NT2/D1 (cell line): ENCODE results near the gene ATP11C.
"Not testable (repeated sequence)": the region's sequence is repeated elsewhere in the genome, so short reads cannot be mapped to it uniquely, and the experiment has no call there.

Source experiments
- DNase-seq: peaks from one replicate; pipeline ENCODE4 v3.0.0-alpha.2; 2011; ENCODE audit warnings: low read depth, low spot score
- H3K27me3 ChIP-seq: 2 replicates; pipeline ENCODE4 v1.6.0; 2011; ENCODE audit warnings: mild to moderate bottlenecking; ENCODE audit not compliant: insufficient read length, insufficient read depth
- H3K36me3 ChIP-seq: 2 replicates; pipeline ENCODE4 v1.6.1; 2011; ENCODE audit warnings: mild to moderate bottlenecking, low read length, mixed read lengths; ENCODE audit not compliant: insufficient read depth, insufficient read length
- H3K4me1 ChIP-seq: 2 replicates; pipeline ENCODE4 v1.5.1; 2011; ENCODE audit not compliant: insufficient read depth, insufficient read length
- H3K4me3 ChIP-seq: 2 replicates; pipeline ENCODE4 v1.5.1; 2011; ENCODE audit warnings: low read depth; ENCODE audit not compliant: insufficient read length
- H3K9ac ChIP-seq: 2 replicates; pipeline ENCODE4 v1.6.0; 2011; ENCODE audit warnings: low read depth; ENCODE audit not compliant: insufficient read length
- H3K9me3 ChIP-seq: 2 replicates; pipeline ENCODE4 v1.5.1; 2011; ENCODE audit warnings: mild to moderate bottlenecking, low read length; ENCODE audit not compliant: insufficient read depth
- SUZ12 ChIP-seq: IDR thresholded peaks from 2 replicates; pipeline ENCODE4 v1.6.1; 2011; ENCODE audit not compliant: insufficient read length, insufficient read depth; ENCODE audit errors: extremely low read depth
- YY1 ChIP-seq: IDR thresholded peaks from 2 replicates; pipeline ENCODE4 v1.6.1; 2011; ENCODE audit not compliant: insufficient read length, insufficient read depth
- ZNF274 ChIP-seq: IDR thresholded peaks from 2 replicates; pipeline ENCODE4 v1.6.1; 2011; ENCODE audit warnings: mild to moderate bottlenecking, low read depth, low read length

ATP11C gene

DNA sequence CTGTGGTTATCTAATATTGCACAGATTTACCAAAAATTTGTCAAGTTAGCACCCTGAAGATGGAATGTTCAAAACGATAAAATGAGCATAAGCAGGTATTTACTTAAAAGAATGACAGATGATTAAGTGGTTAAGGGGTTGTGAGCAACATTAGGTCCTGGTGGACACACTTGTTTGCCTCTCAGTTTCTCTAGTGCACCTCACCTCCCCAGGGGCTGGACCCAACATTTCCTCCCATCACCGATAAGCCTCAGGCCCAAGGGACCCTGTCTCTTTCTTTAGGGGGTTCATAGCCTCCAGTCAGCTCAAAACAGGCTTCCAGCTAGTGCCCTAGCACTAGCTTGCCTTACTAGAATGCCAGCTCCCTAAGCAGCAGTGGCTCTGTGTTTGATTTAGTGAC lies 88.0 kb downstream of the ATP11C start:
- no peak overlapping the region for H3K4me3 ChIP-seq
- no peak overlapping the region for H3K9ac ChIP-seq
- H3K27me3 ChIP-seq, result no peaks in the 10 kb centered on the region
- H3K36me3 ChIP-seq, result no peaks in the 10 kb centered on the region
- no peak for DNase-seq
- TF ChIP-seq SUZ12 (no peak), YY1 (no peak), ZNF274 (no peak)
- H3K9me3 ChIP-seq, result no peaks in the 10 kb centered on the region
- H3K4me1 ChIP-seq, result no peaks in the 10 kb centered on the region

DNA sequence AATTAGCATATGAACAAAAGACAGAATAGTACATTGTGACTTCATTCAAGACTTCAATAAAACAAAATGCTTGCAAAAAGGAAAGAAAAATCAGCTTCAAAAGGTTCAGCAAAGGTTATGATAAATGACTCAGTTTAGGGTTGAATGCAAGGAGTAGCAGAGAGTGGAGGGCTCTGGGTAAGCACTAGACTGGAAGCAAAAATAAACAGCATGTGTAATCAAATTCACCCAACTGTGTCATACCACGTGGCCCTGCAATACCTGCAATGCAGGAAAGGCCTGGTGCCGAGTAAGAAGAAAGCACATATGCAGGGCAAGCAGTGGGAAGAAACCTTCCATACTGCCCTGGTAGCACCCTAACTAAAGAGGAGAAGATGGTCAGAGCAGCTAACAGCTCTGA lies 88.7 kb downstream of the ATP11C start:
- Histone ChIP-seq H3K27me3 (no peaks in the 10 kb centered on the region), H3K36me3 (no peaks in the 10 kb centered on the region), H3K9ac (no peak overlapping the region), H3K4me1 (no peaks in the 10 kb centered on the region), H3K4me3 (no peak overlapping the region), H3K9me3 (no peaks in the 10 kb centered on the region)
- TF ChIP-seq SUZ12 (no peak), YY1 (no peak), ZNF274 (no peak)
- DNase-seq, result no peak

DNA sequence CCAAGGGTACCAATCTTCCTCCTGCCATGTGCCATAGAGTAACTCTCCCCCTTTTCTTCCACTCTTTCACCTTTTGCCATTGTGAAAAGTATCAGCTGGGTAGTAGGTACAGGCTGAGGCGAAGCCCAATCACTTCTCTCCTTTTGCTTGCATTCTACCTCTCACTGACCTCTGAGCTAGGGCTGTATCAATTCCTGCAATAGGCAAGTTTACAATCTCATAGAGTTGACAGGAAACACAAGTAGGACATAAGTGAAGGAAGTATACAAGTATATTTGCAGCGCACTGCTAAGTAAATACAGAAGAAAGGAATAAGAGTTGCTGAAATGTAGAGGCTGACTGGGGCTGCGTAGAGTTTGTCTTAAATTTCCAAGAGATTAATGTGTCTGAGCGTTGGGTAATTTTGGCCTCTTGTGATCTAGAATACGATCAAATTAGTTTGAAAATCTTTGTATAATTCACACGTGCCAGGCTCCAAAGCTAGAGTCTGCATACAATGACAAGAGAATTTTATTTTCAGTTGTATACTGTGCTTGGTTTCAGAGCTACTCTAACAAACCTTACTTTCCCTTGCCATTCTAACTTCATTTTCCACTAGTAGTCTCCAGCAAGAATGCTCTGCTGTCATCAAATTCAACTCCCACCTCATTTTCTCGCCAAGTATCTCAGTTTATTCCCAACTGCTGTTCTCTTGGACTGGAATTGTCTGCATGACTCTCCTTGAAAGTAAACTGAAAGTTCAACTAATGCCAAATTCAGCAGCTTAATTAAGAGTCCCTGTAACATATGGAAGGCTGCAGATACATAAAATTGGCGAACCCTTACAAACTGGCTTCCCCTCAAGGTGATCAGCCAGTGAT lies 90.3 kb downstream of the ATP11C start:
- Histone ChIP-seq H3K4me1 (no peaks in the 10 kb centered on the region), H3K9ac (no peak overlapping the region), H3K27me3 (no peaks in the 10 kb centered on the region), H3K36me3 (no peaks in the 10 kb centered on the region), H3K4me3 (no peak overlapping the region), H3K9me3 (no peaks in the 10 kb centered on the region)
- TF ChIP-seq SUZ12 (no peak), YY1 (no peak), ZNF274 (no peak)
- DNase-seq, result no peak

DNA sequence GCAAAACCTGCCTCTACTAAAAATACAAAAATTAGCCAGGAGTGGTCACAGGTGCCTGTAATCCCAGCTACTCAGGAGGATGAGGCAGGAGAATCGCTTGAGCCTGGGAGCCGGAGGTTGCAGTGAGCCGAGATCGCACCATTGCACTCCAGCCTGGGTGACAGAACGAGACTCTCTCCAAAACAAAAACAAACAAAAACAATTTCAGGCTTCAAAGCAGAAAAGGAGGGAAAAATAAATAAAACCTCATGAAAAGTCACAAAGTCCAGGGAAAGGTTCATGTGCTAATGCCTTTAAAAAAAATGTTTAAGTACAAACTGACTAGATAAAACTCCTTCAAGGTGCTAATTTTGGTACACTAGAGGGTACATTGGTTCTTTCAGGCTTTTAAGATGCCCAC lies 96.5 kb downstream of the ATP11C start:
- not testable (repeated sequence) for H3K36me3 ChIP-seq, H3K4me3 ChIP-seq, DNase-seq, H3K9ac ChIP-seq, H3K4me1 ChIP-seq, H3K9me3 ChIP-seq, H3K27me3 ChIP-seq

DNA sequence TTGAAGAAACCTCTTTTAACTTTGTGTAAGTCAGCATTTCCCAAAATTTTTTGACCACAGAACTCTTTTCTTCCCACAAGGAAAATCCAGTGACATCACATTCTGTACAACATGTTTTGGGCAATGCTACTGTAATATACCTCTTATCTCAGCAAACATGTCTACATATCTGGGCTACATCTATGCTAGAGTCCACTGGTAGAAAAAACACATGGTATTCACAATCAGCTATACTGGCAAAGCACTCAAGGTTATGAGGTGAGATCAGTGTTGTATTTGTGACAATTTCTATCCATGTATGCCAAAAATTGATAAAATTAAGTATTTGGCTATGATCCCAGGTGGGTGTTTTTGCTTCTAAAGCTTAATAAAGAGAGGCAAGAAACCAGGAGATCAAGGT lies 98.0 kb downstream of the ATP11C start:
- no peak overlapping the region for H3K9ac ChIP-seq
- no peak for DNase-seq
- no peak for TF ChIP-seq YY1
- no peak for TF ChIP-seq SUZ12
- TF ChIP-seq ZNF274, result no peak
- H3K4me3 ChIP-seq, result no peak overlapping the region
- no peaks in the 10 kb centered on the region for H3K27me3 ChIP-seq
- H3K9me3 ChIP-seq, result no peaks in the 10 kb centered on the region
- no peaks in the 10 kb centered on the region for H3K4me1 ChIP-seq
- H3K36me3 ChIP-seq, result no peaks in the 10 kb centered on the region

DNA sequence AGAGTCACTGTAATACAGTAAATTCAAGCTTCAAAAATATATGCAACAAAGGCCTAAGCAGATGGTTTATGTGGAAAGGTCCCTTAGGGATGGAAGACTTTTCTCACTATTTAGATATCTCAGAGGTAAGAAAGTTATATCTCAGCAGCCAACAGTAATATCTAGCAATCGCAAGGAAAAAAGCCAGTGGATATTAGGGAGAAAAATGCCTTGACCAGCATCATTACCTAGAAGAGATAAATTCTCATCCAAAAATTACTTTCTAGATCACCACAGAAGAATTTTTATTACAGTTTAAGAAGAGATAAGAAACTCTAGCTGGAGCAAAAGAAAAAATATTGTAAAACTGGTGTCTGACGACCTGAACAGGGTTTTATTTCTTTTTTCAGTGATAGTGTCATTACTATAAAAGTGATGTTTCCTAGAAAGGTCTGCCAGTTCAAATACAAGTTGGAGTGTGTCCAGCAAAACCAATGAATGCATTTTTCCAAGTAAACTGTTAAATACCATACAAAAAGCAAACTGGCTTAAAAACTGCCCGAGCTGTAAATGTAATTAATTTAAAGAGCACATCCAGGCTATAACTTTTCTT lies 100.0 kb downstream of the ATP11C start:
- H3K4me1 ChIP-seq, result no peaks in the 10 kb centered on the region
- no peak overlapping the region for H3K4me3 ChIP-seq
- H3K9me3 ChIP-seq, result no peaks in the 10 kb centered on the region
- DNase-seq, result no peak
- no peaks in the 10 kb centered on the region for H3K36me3 ChIP-seq
- H3K27me3 ChIP-seq, result no peaks in the 10 kb centered on the region
- H3K9ac ChIP-seq, result no peak overlapping the region
- TF ChIP-seq SUZ12 (no peak), YY1 (no peak), ZNF274 (no peak)

DNA sequence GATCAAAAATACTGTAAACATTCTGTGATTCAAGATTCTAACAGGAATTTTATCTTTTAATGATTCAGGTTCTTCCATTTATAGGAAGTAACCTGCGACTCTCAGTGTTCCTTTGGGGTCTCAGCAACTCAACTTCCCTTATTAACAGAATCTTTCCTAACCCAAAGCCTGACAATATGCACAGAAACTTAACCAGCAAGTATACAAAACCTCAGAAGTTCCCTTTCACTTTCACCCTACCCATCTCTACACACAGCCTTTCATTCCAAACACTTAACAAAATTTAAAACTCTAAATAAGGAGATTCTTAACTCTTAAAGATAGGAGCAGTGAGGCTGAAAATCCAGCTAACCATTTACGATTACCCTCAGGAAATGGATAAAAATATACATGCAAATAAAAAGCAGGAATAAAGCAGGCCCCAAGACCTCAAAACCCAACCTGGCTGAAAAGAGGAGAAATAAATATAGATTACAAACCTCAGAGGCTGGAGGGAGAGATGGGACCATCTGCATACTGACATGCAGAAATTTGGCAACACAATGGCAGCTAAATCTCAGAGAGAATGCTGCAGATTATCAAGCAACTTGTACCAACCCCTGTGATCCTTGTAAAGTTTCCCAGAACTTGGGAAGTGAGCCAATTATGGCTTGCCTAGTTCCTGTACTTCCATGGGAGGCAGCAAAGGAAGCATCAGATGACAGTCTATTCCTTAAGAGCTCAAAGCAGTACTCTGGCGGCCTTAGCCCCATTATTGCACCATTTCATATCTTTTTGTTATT lies 101.0 kb downstream of the ATP11C start:
- H3K9ac ChIP-seq, result no peak overlapping the region
- no peak overlapping the region for H3K4me3 ChIP-seq
- H3K4me1 ChIP-seq, result no peaks in the 10 kb centered on the region
- H3K9me3 ChIP-seq, result no peaks in the 10 kb centered on the region
- H3K27me3 ChIP-seq, result no peaks in the 10 kb centered on the region
- TF ChIP-seq ZNF274, result no peak
- no peak for TF ChIP-seq YY1
- TF ChIP-seq SUZ12, result no peak
- no peaks in the 10 kb centered on the region for H3K36me3 ChIP-seq
- peak; percentile 47 for DNase-seq
